OCI-LY7 (cell line): ENCODE results near the gene NGB.

Experiments used
- EZH2phosphoT487 ChIP-seq: fragments of 200-600 bp; sonication (generic); IDR thresholded peaks from 2 replicates; pipeline ENCODE4 v1.6.1; 2018; ENCODE audit warnings: low read depth, borderline replicate concordance, mild to moderate bottlenecking, mixed run types, antibody characterized with exemption, low read length, moderate library complexity, mixed read lengths
- TF ChIP-seq, protein P1 (sequence below): fragments of 200-600 bp; sonication (generic); conservative IDR thresholded peaks from 2 replicates; pipeline ENCODE4 v1.5.1; 2014; ENCODE audit warnings: mild to moderate bottlenecking, antibody characterized with exemption, low read length, moderate library complexity, mixed read lengths

DNA sequence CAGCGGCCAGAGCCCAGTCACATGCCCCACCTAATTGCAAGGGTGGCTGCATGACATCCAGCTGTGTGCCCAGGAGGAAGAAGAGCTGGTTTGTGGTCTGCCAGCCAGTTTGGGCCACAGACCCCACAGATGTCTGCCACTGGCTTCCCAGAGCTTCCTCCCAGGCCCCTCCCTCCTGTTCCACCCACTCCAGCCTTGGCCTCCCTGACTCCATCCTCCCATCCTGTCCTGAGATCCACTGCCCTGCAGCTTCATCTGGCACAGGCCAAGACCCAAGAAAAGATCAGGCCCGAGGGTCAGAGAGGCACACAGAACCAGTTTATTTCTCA lies 5.9 kb downstream of the NGB start:
- TF ChIP-seq, protein P1, sequence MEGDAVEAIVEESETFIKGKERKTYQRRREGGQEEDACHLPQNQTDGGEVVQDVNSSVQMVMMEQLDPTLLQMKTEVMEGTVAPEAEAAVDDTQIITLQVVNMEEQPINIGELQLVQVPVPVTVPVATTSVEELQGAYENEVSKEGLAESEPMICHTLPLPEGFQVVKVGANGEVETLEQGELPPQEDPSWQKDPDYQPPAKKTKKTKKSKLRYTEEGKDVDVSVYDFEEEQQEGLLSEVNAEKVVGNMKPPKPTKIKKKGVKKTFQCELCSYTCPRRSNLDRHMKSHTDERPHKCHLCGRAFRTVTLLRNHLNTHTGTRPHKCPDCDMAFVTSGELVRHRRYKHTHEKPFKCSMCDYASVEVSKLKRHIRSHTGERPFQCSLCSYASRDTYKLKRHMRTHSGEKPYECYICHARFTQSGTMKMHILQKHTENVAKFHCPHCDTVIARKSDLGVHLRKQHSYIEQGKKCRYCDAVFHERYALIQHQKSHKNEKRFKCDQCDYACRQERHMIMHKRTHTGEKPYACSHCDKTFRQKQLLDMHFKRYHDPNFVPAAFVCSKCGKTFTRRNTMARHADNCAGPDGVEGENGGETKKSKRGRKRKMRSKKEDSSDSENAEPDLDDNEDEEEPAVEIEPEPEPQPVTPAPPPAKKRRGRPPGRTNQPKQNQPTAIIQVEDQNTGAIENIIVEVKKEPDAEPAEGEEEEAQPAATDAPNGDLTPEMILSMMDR, result no peak
- no peak for TF ChIP-seq EZH2phosphoT487
